GM21529 (cell line): ENCODE data around the gene ANAPC5.
"Not testable (repeated sequence)": the region's sequence is repeated elsewhere in the genome, so short reads cannot be mapped to it uniquely, and the experiment has no call there.

Source experiments
- ATAC-seq: cut with Tn5 transposase; IDR thresholded peaks from one replicate; pipeline ENCODE4 v1.9.1; 2021; ENCODE audit not compliant: unreplicated experiment

Gene ANAPC5

DNA sequence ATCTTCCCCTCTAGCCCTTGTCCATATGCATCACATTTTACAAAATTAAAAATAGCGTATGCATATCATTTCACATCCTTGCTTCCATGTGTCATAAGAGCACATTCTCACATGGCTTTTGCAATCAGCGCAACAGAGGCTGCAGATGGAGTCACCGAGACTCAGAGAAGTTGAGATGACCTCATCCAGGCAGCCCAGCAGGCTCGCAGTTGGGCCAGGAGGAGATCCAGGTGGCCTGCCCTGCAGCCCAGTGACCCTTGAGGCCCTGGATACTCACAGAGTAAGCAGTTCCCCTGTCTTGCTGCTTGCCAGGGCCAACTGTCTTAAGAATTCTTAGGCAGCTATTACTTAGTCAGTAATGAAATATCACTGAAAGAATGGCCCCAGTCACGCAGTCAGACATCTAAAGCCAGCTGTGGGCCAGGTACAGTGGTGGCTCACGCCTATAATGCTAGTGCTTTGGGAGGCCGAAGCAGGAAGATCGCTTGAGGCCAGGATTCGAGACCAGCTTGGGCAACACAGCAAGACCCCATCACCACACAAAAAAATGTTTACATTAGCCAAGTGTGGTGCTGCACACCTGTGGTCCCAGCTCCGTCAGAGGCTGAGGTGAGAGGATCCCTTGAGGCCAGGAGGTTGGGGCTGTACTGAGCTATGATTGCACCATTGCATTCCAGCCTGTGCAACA, 64.8 kb downstream of the ANAPC5 start:
- no peak for ATAC-seq

DNA sequence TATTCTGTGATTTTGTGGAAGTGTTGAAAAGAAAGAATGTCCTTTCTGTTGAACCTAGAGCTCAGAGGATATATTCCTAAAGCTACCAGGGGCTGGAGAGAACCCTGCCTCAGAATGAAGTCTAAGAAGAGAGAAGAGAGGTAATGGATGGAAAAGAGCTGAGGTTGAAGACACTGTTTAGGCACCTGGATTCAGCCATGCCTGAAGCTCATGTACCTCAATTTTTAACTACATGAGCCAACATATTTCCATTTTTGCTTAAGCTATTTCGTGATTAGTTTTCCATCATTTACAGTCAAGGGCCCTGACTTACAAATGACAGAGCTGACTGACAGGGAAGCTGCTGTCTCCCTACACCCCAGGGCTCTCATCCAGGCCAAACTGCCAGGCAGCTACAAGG, 66.4 kb downstream of the ANAPC5 start:
- ATAC-seq, result no peak

DNA sequence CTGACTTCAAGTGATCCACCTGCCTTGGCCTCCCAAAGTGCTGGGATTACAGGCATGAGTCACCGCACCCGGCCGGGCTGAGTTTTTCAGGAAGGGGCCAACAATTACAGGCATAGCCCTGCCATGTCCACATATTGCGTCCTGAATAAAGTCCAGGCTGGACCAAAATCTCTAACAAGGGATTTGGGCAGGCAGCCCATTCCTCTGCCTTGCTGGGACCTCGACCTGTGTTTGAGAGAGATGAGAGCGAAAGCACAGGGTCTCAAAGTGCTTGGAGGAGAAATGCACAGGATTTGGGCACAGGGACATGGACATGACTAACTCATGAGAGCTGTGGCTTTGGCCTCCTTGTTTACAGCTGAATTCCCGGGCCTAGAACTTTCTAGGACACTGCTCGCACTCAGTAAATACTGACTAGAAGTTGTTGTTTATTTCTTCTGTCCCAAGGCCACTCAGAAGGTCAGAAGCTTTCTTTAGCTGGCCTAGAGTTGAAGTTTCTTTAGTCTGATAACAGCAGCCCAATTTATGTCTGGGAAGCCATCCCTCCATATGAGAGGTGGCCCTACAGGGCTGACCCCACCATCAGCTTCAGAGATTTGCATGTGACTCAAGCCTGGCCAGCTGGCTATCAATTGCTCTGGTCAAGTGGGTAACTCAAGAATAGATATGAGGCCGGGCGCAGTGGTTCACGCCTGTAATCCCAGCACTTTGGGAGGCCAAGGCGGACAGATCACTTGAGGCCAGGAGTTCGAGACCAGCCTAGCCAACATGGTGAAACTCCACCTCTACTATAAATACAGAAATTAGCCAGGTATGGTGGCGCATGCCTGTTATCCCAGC, 67.4 kb downstream of the ANAPC5 start:
- no peak for ATAC-seq

DNA sequence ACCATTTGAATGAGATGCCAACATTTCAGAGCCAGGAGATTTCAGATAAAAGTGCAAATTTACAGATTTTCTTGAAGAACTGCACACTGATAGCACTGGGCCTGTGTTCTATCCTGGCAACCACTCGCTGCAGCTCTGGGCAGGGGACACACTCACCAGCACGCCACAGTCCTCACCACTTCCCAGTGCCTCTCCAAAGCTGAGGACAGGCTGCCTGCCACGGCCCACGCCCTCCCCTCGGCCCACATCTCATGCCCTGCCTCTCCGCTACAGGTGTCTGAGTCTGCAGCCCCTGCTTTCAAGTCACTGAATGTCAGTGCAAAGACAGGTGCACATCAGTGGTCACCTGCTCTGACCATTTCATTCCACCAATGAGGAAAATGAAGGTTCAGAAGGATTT, 68.4 kb downstream of the ANAPC5 start:
- ATAC-seq, result no peak

DNA sequence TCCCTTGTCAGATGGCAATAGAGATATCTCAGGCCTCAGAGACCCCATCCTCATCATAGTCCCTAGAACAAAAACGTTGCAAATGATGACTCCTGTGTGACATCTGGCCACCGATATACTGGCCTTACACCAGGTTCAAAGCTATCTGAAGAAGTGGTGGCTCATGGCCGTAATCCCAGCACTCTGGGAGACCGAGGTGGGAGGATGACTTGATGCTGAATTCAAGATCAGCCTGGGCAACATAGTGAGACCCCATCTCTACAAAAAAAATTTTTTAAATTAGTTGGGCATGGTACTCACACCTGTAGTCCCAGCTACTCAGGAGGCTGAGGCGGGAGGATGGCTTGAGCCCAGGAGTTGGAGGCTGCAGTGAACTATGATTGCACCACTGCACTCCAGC, 68.8 kb downstream of the ANAPC5 start:
- no peak for ATAC-seq

DNA sequence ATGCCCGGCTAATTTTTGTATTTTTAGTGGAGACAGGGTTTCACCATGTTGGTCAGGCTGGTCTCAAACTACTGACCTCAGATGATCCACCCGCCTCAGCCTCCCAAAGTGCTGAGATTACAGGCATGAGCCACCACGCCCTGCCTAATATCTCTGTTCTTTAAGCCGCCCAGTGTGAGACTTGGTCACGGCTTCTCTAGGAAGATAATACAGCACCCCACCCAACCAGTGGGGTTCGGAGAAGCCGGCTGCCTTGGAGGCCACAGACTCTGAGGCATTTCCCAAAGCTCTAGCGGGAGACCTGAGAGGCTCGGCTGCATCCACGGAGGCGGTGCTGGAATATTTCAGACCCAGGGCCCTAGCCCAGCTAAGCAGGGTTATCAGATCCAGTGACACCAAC, 69.3 kb downstream of the ANAPC5 start:
- ATAC-seq, result not testable (repeated sequence)

DNA sequence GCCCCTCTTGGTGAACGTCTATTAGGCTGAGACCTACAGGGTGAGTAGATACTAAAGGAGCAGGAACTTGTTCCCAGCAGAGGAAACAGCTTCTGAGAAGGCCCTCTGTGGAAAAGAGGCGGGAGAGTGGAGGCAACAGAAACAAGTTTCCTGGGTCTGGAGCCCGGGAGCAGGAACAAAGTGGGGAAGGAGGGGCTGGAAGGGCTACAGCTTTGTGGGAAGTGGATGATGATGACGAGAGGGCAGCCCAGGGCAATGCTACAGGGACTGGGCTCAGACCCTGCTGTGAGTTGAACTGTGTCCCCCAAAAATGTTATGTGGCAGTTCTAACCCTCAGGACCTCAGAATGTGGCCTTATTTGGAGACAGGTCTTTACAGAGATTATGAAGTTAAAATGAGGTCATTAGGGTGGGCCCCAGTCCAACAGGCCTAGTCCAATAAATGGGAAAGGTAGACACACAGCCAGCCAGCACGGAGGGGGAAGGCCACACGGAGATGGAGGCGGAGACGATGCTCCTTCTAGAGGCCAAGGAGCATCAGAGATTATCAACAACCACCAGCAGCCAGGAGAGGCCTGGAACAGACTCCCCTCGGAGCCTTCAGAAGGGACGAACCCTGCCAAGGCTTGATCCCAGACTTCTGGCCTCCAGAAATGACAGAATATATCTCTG, 70.0 kb downstream of the ANAPC5 start:
- no peak for ATAC-seq

DNA sequence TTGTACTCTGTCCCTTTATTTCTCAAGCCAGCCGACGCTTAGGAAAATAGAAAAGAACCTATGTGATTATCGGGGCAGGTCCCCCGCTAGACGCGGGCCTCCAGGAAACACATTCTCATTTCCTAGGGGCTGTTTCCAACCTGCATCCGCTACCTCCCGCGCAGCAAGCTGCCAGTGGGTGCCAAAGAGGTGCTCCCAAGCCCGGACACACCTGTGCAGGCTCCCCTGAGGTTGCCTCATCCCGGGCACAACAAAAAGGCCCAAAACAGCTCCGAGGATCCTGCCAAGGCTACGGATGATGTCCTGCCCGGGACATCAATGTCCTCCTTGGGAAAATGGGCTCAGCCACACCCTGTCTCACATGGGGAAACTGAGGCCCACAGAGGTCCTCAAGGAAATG, 71.1 kb downstream of the ANAPC5 start:
- ATAC-seq, result not testable (repeated sequence)

DNA sequence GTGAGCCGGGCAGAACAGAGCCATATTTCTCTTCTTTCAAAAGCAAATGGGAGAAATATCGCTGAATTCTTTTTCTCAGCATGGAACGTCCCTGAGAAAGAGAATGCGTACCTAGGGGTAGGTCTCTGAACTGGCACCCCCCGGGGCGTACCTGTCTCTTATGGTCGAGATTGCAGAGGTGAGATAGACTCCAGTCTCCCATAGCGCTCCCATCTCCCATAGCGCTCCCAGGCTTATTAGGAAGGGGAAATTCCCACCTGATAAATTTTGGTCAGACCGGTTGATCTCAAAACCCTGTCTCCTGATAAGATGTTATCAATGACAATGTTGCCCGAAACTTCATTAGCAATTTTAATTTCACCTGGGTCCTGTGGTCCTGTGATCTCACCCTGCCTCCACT, 71.7 kb downstream of the ANAPC5 start:
- ATAC-seq, result not testable (repeated sequence)

DNA sequence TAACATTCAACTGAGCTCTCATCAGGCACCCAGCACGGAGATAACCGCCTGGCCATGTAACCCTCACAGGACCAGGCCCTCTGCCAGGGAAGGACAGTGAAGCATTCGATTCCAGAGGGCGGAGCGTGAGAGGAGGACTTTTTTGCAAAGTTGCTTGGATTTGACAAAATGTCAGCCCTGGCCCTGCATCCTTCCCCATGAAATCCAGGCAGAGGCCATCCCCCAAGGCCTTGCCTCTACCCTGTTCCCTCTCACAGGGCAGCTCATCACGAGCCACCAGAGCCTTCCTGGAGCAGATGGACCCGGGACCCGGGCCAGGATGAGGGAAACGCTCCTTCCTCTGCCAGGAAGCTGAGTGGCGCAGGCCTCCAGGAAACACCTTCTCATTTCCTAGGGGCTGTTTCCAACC, 72.7 kb downstream of the ANAPC5 start:
- ATAC-seq, result no peak

DNA sequence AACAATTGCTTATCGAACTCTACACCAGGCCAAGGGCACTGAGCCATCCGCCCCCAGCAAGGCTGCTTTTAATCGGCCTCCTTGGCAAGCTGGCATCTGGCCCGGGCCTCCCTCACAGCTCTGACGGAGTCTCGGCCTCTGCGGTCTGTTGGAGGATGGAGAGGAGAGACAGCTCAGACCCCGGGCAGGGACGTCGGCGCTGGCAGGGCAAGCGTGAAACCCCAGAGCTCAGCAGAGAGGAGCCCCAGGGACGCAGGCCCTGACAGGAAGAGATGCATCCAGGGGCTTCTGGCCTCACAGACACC, 73.2 kb downstream of the ANAPC5 start:
- ATAC-seq, result no peak

DNA sequence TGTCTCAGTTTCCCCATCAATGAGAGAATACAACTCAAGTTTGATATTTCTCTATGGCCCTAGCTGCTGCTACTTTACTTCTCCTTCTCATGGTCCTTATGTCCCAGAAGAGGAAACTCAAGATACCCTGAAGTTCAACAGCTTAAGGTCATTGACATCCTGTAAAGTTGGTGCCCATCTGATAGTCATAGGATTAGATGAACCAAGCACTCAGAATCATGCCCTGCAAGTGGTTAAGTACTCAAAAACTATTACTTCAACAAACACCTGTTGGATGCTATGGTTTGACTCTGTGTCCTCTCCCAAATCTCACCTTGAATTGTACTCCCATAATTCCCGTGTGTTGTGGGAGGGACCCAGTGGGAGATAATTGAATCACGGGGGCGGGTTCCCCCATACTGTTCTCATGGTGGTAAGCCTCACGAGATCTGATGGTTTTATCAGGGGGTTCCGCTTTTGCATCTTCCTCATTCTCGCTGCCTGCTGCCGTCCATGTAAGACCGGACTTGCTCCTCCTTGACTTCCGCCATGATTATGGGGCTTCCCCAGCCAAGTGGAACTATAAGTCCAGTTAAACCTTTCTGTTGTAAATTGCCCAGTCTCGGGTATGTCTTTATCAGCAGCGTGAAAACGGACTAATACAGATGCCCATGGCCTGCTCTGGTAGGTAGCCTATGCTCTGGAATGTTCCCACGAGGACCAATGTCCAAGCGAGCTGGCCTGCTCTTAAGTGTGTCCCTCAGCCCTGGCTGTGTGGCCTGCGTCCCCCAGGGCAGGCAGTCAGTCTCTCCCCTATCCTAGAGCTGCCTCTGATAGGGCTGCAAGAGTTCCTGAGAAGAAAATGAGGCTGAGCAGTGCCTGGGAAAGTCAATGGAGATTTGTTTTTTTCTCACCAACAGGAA, 73.8 kb downstream of the ANAPC5 start:
- ATAC-seq, result no peak

DNA sequence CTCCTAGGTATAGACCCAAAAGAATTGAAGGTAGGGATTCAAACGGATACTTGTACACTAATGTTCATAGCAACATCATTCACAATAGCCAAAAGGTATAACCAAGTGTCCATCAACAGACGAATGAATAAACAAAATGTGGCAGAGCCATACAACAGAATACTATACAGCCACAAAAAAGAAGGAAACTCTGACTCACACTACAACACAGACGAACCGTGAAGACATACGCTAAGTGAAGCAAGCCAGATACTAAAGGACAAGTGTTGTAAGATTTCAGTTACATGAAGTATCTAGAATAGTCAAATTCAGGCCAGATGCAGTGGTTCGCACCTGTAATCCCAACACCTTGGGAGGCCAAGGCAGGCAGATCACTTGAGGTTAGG, 74.8 kb downstream of the ANAPC5 start:
- no peak for ATAC-seq

DNA sequence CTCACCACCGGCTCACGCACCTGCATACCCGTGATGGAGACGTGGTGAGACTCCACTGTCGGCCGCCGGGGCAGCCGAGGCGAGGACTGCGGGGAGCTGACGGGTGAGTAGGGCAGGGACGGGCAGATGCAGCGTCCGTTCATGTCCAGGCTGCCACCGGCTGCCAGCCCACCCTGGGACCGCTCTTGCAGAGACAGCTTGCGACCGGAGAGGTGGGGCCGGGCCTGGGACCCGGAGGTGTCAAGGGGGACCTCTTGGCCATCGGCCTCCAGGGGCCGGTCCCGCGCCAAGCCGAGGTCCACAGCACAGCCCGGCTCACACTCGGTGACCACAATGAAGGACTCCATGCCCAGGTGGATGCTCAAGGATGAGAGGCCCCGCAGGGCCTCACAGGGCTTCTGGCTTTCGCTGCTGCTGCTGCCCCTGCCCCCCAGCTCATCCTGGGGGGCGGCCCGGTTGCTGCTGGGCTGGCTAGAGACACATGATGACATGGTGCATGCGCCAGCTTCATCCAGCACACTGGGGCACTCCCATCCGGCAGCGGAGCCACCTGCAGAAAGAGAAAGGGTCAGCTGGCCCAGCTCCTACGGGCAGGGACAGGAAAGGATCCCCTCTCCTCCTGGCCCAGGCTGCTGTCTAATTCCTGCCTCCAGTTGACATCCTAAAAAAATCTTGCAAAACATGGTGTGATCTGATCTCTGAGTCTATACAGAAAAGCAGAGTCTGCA, 78.0 kb downstream of the ANAPC5 start:
- no peak for ATAC-seq

DNA sequence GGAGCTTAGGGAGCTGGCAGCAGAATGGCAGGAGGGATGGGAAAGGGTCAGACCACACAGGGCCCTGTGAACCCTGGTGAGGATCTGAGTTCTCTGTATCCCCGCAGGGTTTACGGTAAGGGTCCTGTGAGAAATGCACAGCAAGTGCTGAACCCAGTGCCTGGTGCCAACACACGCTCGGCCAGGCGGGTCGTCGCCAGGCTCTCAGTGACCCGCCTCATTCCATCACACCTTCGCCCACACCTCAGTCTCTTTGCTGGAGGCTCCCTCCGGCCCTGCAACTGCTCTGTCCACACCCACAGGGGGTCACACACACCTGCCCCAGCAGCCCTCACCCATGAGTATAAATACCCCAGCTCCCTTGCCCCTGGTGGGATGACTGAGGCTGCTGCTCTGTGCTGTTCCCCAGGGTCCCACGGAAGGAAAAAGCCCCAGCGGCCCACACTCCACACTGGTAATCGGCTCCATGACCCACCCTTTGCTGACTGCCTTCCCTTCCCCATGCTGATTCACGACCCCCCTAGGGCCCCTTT, 78.8 kb downstream of the ANAPC5 start:
- no peak for ATAC-seq

DNA sequence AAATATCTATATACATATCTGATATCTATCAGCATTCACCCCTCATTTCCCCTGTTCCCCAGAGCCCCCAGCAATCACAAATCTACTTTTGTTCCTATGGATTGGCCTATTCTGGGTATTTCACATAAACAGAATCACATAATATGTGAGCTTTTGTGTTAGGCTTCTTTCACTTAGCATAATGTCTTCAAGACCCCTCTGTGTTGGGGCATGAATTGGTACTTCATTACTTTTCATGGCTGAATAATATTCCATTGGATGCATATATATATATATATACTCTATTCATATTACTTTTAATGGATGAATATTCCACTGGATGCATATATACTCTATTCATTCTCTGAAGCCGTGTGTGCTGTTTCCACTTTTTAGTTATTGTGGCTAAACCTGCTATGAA, 84.4 kb downstream of the ANAPC5 start:
- ATAC-seq, result no peak

DNA sequence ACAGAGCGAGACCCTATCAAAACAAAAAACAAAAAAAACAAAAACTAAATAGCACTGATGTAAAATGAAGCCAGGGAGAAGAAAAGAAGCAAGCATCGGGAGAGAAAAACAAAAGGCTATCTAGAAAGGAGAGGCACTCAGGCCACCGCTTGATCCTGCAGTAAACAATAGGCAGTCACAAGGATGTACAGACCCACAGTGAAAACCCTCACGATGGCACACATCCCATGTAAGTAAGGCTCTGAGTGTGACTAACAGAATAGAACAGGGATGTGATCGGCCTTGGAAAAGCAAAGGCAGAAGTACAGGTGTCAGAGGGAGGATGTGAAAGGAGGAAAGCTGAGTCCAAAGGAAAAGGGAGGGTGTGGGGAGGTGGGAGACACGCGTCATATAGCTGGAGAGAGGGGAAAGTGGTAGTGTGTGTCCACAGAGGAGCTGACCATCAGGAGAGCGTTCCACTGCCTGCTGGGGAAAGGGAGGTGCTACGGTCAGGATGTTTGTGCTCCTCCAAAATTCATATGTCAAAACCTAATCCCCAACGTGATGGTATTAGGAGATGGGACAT, 87.2 kb downstream of the ANAPC5 start:
- ATAC-seq, result no peak

DNA sequence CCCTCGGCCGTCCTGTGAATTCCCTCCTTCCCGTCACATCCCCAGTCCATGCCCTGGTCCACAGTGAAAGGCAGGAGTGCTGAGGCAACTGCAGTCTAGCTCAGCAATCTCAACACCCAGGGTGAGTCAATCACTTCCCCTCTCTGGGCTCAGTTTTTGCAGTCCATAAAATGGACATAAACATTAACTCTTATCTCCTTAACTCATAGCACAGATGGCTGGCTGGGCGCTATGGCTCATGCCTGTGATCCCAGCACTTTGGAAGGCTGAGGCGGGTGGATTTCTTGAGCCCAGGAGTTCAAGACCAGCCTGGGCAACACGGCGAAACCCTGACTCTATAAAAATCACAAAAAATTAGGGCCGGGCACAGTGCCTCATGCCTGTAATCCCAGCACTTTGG, 88.1 kb downstream of the ANAPC5 start:
- no peak for ATAC-seq

DNA sequence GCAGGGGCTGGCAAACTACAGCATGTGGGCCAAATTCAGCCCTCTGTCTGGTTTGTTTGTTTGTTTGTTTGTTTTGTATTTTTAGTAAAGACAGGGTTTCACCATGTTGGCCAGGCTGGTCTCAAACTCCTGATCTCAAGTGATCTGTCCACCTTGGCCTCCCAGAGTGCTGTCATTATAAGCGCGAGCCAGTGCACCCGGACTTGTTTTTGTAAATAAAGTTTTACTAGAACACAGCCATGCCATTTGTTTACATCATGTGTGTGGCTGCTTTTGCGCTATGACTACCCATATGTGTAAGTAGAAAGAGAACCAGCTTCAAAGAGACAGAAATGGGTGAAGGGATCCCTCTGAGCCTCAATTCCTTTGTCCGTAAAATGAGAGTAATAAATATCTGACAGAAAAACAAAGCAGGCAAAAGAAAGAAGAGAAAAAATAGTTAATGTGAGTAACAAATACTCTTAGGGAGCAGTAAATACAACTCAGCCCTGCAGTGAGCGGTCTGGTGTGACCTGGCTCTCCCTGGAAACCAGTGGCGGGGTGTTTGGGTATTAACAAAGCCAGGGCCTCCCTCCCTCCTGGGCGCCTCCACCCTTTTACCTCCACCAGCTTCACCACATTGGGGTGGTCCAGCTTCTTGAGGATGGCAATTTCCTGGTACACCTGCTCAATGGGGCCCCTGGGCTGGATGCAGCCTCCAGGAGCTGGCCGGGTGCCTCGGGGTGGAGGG, 88.8 kb downstream of the ANAPC5 start:
- no peak for ATAC-seq
